ENCODE results near the gene DENND1C. TPM values are rescaled to one million over a fixed set of nuclear protein-coding genes. Genes with fewer than 3 reads are reported as not detected.
A peak's percentile ranks its signal among the peaks of the same experiment; 100 is the strongest.

Gene DENND1C
- total RNA-seq, 2 experiments from 2014 or later = 111 to 118 TPM

- ChIA-PET POLR2A (interaction anchor here (0.6 to 3.6 kb wide), 20 partner anchors 12 to 1519 kb away, joined by 3 to 53 read pairs (median 4); partner anchors contain the start of genes ALKBH7, CLPP, DENND1C and GPR108), CTCF (no interaction called here)
- Mint-ChIP-seq H3K27me3 (no peaks in the 10 kb centered on the region), H3K36me3 (ENCODE audit: low read depth) (peaks cover 41% of the 10 kb centered on the region), H3K4me3 (peak within 1 kb of the TSS; percentile 91), H3K27ac (peak within 1 kb of the TSS; percentile 89), H3K4me1 (ENCODE audit: low read depth) (peaks cover 32% of the 10 kb centered on the region), H3K9me3 (no peaks in the 10 kb centered on the region)
- peak within 1 kb of the TSS; percentile 80 for H3K4me3 ChIP-seq (ENCODE audit: low read length)
- peaks cover 31% of the 10 kb centered on the region for H3K36me3 ChIP-seq (ENCODE audit: insufficient read depth, low read length)
- ATAC-seq (ENCODE audit: poor library complexity) (no peak), DNase-seq (peak in 9 of 14 experiments; percentile 9 to 71 (median 24))
- peaks cover 44% of the 10 kb centered on the region for H3K4me1 ChIP-seq (ENCODE audit: insufficient read depth, low read length)
- H3K9me3 ChIP-seq (ENCODE audit: control insufficient read depth in 1 of 2, insufficient read depth in 1 of 2, low read length in 2 of 2) = peaks cover 0 to 6% of the 10 kb centered on the region in 2 experiments
- no peak for TF ChIP-seq CTCF (IDR thresholded peaks at IDR 0.05)
- H3K27me3 ChIP-seq (ENCODE audit: control insufficient read depth in 1 of 2, insufficient read depth in 2 of 2, low read length in 2 of 2) = no peaks in the 10 kb centered on the region
- intact Hi-C loops (cut with DNase I, micrococcal nuclease) = loop anchor here (1.0 to 2.0 kb wide), 3 partner anchors 31 to 80 kb away; partner anchors contain the start of genes ALKBH7 (in 1 of the 2) and GTF2F1 (in 1 of the 2)
- peak within 1 kb of the TSS; percentile 75 to 87 for H3K27ac ChIP-seq (ENCODE audit: low read depth in 1 of 2, low read length in 2 of 2)
Observed at GRCh38 chr19:6424195-6424938, 57.2 kb downstream of the DENND1C start, which contains the start of gene KHSRP. KHSRP (minus strand) TSS chr19:6424811; CDS start chr19:6424701, 110 bp downstream.

- H3K36me3 Mint-ChIP-seq (ENCODE audit: low read depth) = peaks cover 49% of the 10 kb centered on the region
- CTCF ChIA-PET = interaction anchor here (0.5 kb wide), 1 partner anchor 23 kb away, joined by 3 read pairs; no protein-coding TSS in a partner anchor
- no peaks in the 10 kb centered on the region for H3K27me3 Mint-ChIP-seq
Observed at GRCh38 chr19:6423499-6424194, 57.9 kb downstream of the DENND1C start.

More at GRCh38 chr19:6423499-6424194, 57.9 kb downstream of the DENND1C start:
- Histone ChIP-seq H3K27me3 (ENCODE audit: control insufficient read depth in 1 of 2, insufficient read depth in 2 of 2, low read length in 2 of 2) (no peaks in the 10 kb centered on the region), H3K4me1 (ENCODE audit: insufficient read depth, low read length) (peaks cover 43% of the 10 kb centered on the region), H3K27ac (ENCODE audit: low read depth in 1 of 2, low read length in 2 of 2) (peak overlapping the region; percentile 7 to 50), H3K36me3 (ENCODE audit: insufficient read depth, low read length) (peaks cover 38% of the 10 kb centered on the region), H3K9me3 (ENCODE audit: control insufficient read depth in 1 of 2, insufficient read depth in 1 of 2, low read length in 2 of 2) (peaks cover 0 to 6% of the 10 kb centered on the region in 2 experiments), H3K4me3 (ENCODE audit: low read length) (peak overlapping the region; percentile 80)
- Mint-ChIP-seq H3K9me3 (no peaks in the 10 kb centered on the region), H3K4me1 (ENCODE audit: low read depth) (peaks cover 32% of the 10 kb centered on the region), H3K27ac (peak overlapping the region; percentile 89), H3K4me3 (peak overlapping the region; percentile 91)
- ATAC-seq (ENCODE audit: poor library complexity) = no peak
- DNase-seq = peak in 4 of 14 experiments; percentile 15 to 59 (median 28)
- POLR2A ChIA-PET = interaction anchor here (0.6 to 3.6 kb wide), 4 partner anchors 31 to 57 kb away, joined by 5 to 45 read pairs (median 24); partner anchors contain the start of genes ALKBH7, DENND1C and GTF2F1
- intact Hi-C loops (cut with DNase I, micrococcal nuclease) = loop anchor here (1.0 to 2.0 kb wide), 4 partner anchors 30 to 143 kb away; partner anchors contain the start of genes ALKBH7 (in 1 of the 2) and GTF2F1 (in 1 of the 2)
- no peak for TF ChIP-seq CTCF (IDR thresholded peaks at IDR 0.05)

All from CD4-positive, alpha-beta T cell (primary cell).